ENCODE measurements around the gene CYGB.

Gene CYGB

DNA sequence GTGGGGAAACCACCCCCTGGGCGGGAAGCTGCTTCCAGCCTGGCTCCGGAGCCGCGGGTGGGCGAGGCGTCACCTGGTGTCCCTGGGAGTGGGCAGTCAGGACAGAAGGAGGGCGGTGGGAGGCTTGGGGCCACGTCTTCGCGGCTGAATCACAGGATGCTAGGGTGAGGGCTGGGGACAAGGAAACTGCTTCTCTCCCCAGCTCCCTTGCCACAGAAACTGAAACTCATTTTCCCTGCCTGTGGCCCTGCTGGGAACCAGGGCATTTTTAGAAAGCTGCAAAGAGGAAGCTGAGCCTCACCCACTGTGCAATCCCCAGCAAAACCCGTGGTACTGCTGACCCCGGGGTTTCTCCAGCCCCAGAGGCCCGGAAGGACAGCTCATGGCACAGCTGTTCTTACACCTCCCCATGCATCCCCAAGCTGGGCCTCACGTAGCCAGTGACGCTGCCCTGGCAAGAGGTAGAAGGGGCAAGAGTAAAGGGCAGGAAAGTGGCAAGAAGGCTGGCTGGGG lies 44.5 kb downstream of the CYGB start:
- peaks cover 39% of the 10 kb centered on the region for H3K79me2 ChIP-seq (ENCODE audit: control insufficient read depth, low read length)
- H4K20me1 ChIP-seq (ENCODE audit: control insufficient read depth, insufficient read depth, low read depth, low read length): no peaks in the 10 kb centered on the region
- H3K36me3 ChIP-seq (ENCODE audit: control insufficient read depth, low read length): peaks cover 11% of the 10 kb centered on the region
- no peaks in the 10 kb centered on the region; the same call in 1 of the 2 replicates for H3F3A ChIP-seq (ENCODE audit: control insufficient read depth, insufficient read depth)
- no peaks in the 10 kb centered on the region for H3K9me2 ChIP-seq (replicated peaks; ENCODE audit: control insufficient read depth, low read length)
- peaks cover 66% of the 10 kb centered on the region for H3K4me1 ChIP-seq (ENCODE audit: control insufficient read depth, low read length)
- TF ChIP-seq, protein P1, sequence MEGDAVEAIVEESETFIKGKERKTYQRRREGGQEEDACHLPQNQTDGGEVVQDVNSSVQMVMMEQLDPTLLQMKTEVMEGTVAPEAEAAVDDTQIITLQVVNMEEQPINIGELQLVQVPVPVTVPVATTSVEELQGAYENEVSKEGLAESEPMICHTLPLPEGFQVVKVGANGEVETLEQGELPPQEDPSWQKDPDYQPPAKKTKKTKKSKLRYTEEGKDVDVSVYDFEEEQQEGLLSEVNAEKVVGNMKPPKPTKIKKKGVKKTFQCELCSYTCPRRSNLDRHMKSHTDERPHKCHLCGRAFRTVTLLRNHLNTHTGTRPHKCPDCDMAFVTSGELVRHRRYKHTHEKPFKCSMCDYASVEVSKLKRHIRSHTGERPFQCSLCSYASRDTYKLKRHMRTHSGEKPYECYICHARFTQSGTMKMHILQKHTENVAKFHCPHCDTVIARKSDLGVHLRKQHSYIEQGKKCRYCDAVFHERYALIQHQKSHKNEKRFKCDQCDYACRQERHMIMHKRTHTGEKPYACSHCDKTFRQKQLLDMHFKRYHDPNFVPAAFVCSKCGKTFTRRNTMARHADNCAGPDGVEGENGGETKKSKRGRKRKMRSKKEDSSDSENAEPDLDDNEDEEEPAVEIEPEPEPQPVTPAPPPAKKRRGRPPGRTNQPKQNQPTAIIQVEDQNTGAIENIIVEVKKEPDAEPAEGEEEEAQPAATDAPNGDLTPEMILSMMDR (IDR thresholded peaks at IDR 0.05; ENCODE audit: low read depth, low read length, poor library complexity, severe bottlenecking): no peak
- TF ChIP-seq EZH2phosphoT487 (IDR thresholded peaks at IDR 0.05; ENCODE audit: borderline replicate concordance, low read length): no peak
- H3K27ac ChIP-seq (ENCODE audit: low read depth, low read length): peak overlapping the region; percentile 72
- H3K4me3 ChIP-seq (ENCODE audit: low read length): peak overlapping the region; percentile 63
- H3K27me3 ChIP-seq (ENCODE audit: control insufficient read depth, low read length): no peaks in the 10 kb centered on the region
- H3K4me2 ChIP-seq (ENCODE audit: low read length): peak overlapping the region; percentile 88
- H3K9me3 ChIP-seq (ENCODE audit: control insufficient read depth, insufficient read depth, low read length): no peaks in the 10 kb centered on the region

DNA sequence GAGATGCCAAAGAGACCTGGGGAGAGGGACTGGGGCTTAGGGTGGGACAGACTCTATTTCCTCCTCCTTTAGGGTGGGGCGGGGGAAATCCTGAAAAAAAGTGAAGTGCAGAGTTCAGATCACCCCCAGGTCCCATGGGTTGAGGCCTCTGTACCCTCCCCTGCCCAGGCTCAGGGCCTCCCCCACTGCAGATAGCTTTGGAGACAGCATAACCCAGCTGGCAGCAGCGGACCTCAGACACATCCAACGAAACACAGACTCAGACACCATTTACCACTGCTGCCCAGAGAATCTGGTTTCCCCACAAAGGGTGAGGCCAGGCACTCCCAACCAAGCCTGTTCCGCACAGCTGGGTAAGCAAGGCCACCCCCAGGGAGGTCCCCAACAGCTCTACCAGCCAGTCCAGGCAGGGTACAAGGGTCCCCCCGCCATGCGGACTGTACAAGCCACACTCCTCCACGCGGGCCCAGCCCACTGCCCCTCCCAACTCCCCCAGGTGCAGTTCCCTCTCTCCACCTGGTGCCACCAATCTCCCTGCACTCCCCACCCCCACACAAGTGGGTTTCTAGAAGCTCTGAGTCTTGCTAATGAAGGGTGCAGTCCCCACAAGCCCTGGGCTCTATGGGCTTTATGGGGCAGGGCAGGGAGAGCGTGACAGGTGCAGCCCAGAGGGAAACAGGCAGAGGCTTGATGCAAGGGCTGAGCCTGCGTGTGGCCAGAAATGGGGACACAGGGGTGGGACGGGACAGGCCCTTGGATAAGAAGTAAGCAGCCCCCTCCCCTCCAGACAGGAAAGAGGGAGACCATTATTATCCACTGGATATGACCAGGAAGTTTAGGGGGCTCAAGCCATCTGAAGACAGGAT lies 45.2 kb downstream of the CYGB start:
- no peaks in the 10 kb centered on the region for H4K20me1 ChIP-seq (ENCODE audit: control insufficient read depth, insufficient read depth, low read depth, low read length)
- H3K27me3 ChIP-seq (ENCODE audit: control insufficient read depth, low read length): no peaks in the 10 kb centered on the region
- H3F3A ChIP-seq (ENCODE audit: control insufficient read depth, insufficient read depth): no peaks in the 10 kb centered on the region; the same call in 1 of the 2 replicates
- H3K4me1 ChIP-seq (ENCODE audit: control insufficient read depth, low read length): peaks cover 59% of the 10 kb centered on the region
- peaks cover 32% of the 10 kb centered on the region for H3K79me2 ChIP-seq (ENCODE audit: control insufficient read depth, low read length)
- H3K4me3 ChIP-seq (ENCODE audit: low read length): peak overlapping the region; percentile 63
- no peak for TF ChIP-seq EZH2phosphoT487 (IDR thresholded peaks at IDR 0.05; ENCODE audit: borderline replicate concordance, low read length)
- TF ChIP-seq, protein P1 (IDR thresholded peaks at IDR 0.05; ENCODE audit: low read depth, low read length, poor library complexity, severe bottlenecking): no peak
- peak overlapping the region; percentile 72 for H3K27ac ChIP-seq (ENCODE audit: low read depth, low read length)
- peak overlapping the region; percentile 88 for H3K4me2 ChIP-seq (ENCODE audit: low read length)
- H3K36me3 ChIP-seq (ENCODE audit: control insufficient read depth, low read length): peaks cover 4% of the 10 kb centered on the region
- no peaks in the 10 kb centered on the region for H3K9me2 ChIP-seq (replicated peaks; ENCODE audit: control insufficient read depth, low read length)
- H3K9me3 ChIP-seq (ENCODE audit: control insufficient read depth, insufficient read depth, low read length): no peaks in the 10 kb centered on the region

DNA sequence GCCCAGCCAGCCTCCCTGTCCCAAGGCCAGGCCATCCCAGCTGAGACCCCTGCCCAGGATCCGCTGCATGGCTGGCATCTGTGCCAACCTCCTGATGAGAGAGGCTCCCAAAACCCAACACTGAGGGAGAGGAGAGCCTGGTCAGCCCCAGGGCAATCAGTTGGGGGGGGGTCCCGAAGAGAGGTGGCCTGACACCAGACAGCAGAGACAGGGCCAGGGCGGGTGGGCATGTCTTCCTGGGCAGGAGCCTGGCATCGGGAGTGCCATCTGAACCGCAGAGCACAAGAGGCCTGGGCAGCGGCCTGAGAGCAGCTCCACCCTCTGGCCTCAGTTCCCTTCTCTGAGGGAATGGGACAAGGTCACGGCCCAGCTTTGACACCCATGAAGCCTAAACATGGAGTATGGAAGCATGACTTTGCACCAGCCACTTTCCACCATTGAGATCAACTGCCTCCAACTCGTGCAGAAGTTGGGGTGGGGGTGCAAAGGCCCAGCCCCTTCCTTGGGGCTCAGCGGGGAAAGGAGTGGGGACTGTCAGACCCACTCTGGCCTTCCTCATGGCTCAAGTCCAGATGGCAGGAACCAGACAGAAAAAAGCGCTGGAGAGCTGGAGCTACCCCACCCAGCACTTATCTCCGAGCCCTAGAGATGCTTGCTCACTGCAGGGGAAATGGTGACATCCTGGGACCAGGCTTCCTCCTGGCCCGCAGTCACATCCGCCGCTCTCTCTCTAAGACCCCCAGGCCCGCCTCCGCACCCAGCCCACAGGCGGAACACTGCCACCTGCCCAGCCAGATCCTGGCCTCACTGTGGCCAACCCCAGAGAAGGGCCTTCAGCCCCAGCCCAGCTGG lies 46.0 kb downstream of the CYGB start:
- Histone ChIP-seq H3K27ac (ENCODE audit: low read depth, low read length) (peak overlapping the region; percentile 72), H3K9me3 (ENCODE audit: control insufficient read depth, insufficient read depth, low read length) (no peaks in the 10 kb centered on the region), H4K20me1 (ENCODE audit: control insufficient read depth, insufficient read depth, low read depth, low read length) (no peaks in the 10 kb centered on the region), H3K27me3 (ENCODE audit: control insufficient read depth, low read length) (no peaks in the 10 kb centered on the region), H3F3A (ENCODE audit: control insufficient read depth, insufficient read depth) (peaks cover 1% of the 10 kb centered on the region), H3K4me1 (ENCODE audit: control insufficient read depth, low read length) (peaks cover 57% of the 10 kb centered on the region), H3K4me2 (ENCODE audit: low read length) (peak overlapping the region; percentile 88), H3K9me2 (replicated peaks; ENCODE audit: control insufficient read depth, low read length) (no peaks in the 10 kb centered on the region), H3K36me3 (ENCODE audit: control insufficient read depth, low read length) (peaks cover 3% of the 10 kb centered on the region), H3K79me2 (ENCODE audit: control insufficient read depth, low read length) (peaks cover 28% of the 10 kb centered on the region), H3K4me3 (ENCODE audit: low read length) (peak overlapping the region; percentile 63)
- no peak for TF ChIP-seq EZH2phosphoT487 (IDR thresholded peaks at IDR 0.05; ENCODE audit: borderline replicate concordance, low read length)
- TF ChIP-seq, protein P1 (IDR thresholded peaks at IDR 0.05; ENCODE audit: low read depth, low read length, poor library complexity, severe bottlenecking): no peak

All from DOHH2 (cell line).